Upper lobe of left lung (tissue), 6 donors: Measurements from ENCODE around the gene DTNB. TPM values are rescaled to one million over a fixed set of nuclear protein-coding genes. Genes with fewer than 3 reads are reported as not detected.
"Not testable (repeated sequence)": the region's sequence is repeated elsewhere in the genome, so short reads cannot be mapped to it uniquely, and the experiment has no call there.

Experiments
- ATAC-seq, 2 donors: fragments of 200-7000 bp; cut with Tn5 transposase; one replicate each; pipeline ENCODE4 v1.9.1; 2022; ENCODE audit warnings: mild to moderate bottlenecking in 2 of 2, moderate library complexity in 2 of 2; ENCODE audit not compliant: low FRiP score in 2 of 2
- DNase-seq, 2 donors: peaks; one replicate each; pipeline ENCODE4 v3.0.0-alpha.2; 2019 to 2020
- H3K27ac ChIP-seq, 4 donors: fragments of 200-600 bp; sonication (generic); one replicate each; pipeline ENCODE4 v1.5.1; 2016 to 2019
- H3K27me3 ChIP-seq, 4 donors: fragments of 200-600 bp; sonication (generic); one replicate each; pipeline ENCODE4 v1.5.1; 2017 to 2019
- H3K36me3 ChIP-seq, 4 donors: fragments of 200-600 bp; sonication (generic); one replicate each; pipeline ENCODE4 v1.5.1; 2016 to 2019
- H3K4me1 ChIP-seq, 4 donors: fragments of 200-600 bp; sonication (generic); one replicate each; pipeline ENCODE4 v1.5.1; 2018 to 2019
- H3K4me3 ChIP-seq, 4 donors: fragments of 200-600 bp; sonication (generic); one replicate each; pipeline ENCODE4 v1.5.1; 2017 to 2019; ENCODE audit warnings: mild to moderate bottlenecking in 2 of 4, moderate library complexity in 1 of 4
- H3K9me3 ChIP-seq, 4 donors: fragments of 200-600 bp; sonication (generic); one replicate each; pipeline ENCODE4 v1.5.1; 2018 to 2019
- CTCF ChIP-seq, 6 experiments: fragments of 450-650 bp in 4 of 6; fragments of 200-600 bp in 2 of 6; sonication (generic) in 2 of 6; IDR thresholded peaks; one replicate each; pipeline ENCODE4 v1.5.1; 2016 to 2019; ENCODE audit warnings: antibody characterized with exemption in 6 of 6
- EP300 ChIP-seq, 4 donors: sonication (generic); formaldehyde crosslinking; IDR thresholded peaks; one replicate each; pipeline ENCODE4 v1.5.1; 2017; ENCODE audit warnings: antibody characterized with exemption in 4 of 4, control low read depth in 2 of 4
- POLR2A ChIP-seq, 4 donors: fragments of 450-650 bp; IDR thresholded peaks; one replicate each; pipeline ENCODE4 v1.5.1; 2016 to 2017; ENCODE audit warnings: antibody characterized with exemption in 4 of 4, mild to moderate bottlenecking in 2 of 4
- POLR2AphosphoS5 ChIP-seq, 2 donors: sonication (generic); formaldehyde crosslinking; IDR thresholded peaks; one replicate each; pipeline ENCODE4 v1.5.1; 2017; ENCODE audit warnings: antibody characterized with exemption in 2 of 2
- WGBS, 2 donors: methylation state at CpG; one replicate each; pipeline ENCODE4 v1.1.5; 2017 to 2018; 5-methylcytosine and 5-hydroxymethylcytosine counted together
- total RNA-seq, 6 donors: library from RNA; depleted of rRNA in 4 of 6; stranded (reverse); fragments of >200 nt in 4 of 6; gene quantifications; one replicate each; pipeline versions ENCODE4 v1.1.0 to v1.2.1, GENCODE V29; 2016 to 2021
- donor health status: DM: no; HTN: no; CAD: no; lungs with moderate emphysema.
- donor health status: DM: no; HTN: yes; CAD: no; lungs with severe emphysema.

The DTNB gene
- total RNA-seq, 6 donors from 2014 or later = 19.3 to 59.7 (median 25.6) TPM

GRCh38 chr2:25707927-25708590 lies 34.7 kb upstream of the DTNB start:
- H3K27me3 ChIP-seq = no peaks in the 10 kb centered on the region
- no peak for TF ChIP-seq EP300 (IDR thresholded peaks at IDR 0.05)
- no peak for TF ChIP-seq POLR2AphosphoS5 (IDR thresholded peaks at IDR 0.05)
- TF ChIP-seq CTCF (IDR thresholded peaks at IDR 0.05) = no peak
- TF ChIP-seq POLR2A (IDR thresholded peaks at IDR 0.05) = no peak
- DNase-seq (no peak), ATAC-seq (no peak)
- WGBS, 2 donors = 78% methylated on average over 5 of the region's 5 CpGs
- no peaks in the 10 kb centered on the region for H3K36me3 ChIP-seq
- H3K9me3 ChIP-seq = no peaks in the 10 kb centered on the region
- H3K4me3 ChIP-seq = no peak overlapping the region
- H3K27ac ChIP-seq = no peak overlapping the region
- peaks cover 0 to 8% (median 0%) of the 10 kb centered on the region in 4 donors for H3K4me1 ChIP-seq

GRCh38 chr2:25705575-25705974 lies 32.2 kb upstream of the DTNB start:
- not testable (repeated sequence) for H3K9me3 ChIP-seq, ATAC-seq, H3K27me3 ChIP-seq, H3K4me1 ChIP-seq, H3K27ac ChIP-seq, H3K36me3 ChIP-seq, H3K4me3 ChIP-seq
- WGBS, 2 donors = 93 to 100% methylated on average over 2 to 26 of the region's 33 CpGs
- DNase-seq = peak in 1 of 2 donors; percentile 66

GRCh38 chr2:25701801-25702200 lies 28.4 kb upstream of the DTNB start:
- no peak overlapping the region for H3K4me3 ChIP-seq
- WGBS, 2 donors = 89 to 90% methylated on average over 8 to 9 of the region's 9 CpGs
- no peaks in the 10 kb centered on the region for H3K27me3 ChIP-seq
- H3K36me3 ChIP-seq = no peaks in the 10 kb centered on the region
- H3K9me3 ChIP-seq = no peaks in the 10 kb centered on the region
- no peaks in the 10 kb centered on the region for H3K4me1 ChIP-seq
- no peak overlapping the region for H3K27ac ChIP-seq
- no peak for TF ChIP-seq POLR2AphosphoS5 (IDR thresholded peaks at IDR 0.05)
- DNase-seq (no peak), ATAC-seq (no peak)

- TF ChIP-seq POLR2A (IDR thresholded peaks at IDR 0.05) (no peak), POLR2AphosphoS5 (IDR thresholded peaks at IDR 0.05) (no peak), EP300 (IDR thresholded peaks at IDR 0.05) (no peak), CTCF (IDR thresholded peaks at IDR 0.05) (peak; percentile 47 to 69 (median 60))
- Histone ChIP-seq H3K36me3 (no peaks in the 10 kb centered on the region), H3K4me3 (no peak overlapping the region), H3K4me1 (no peaks in the 10 kb centered on the region), H3K9me3 (no peaks in the 10 kb centered on the region), H3K27me3 (no peaks in the 10 kb centered on the region), H3K27ac (no peak overlapping the region)
- ATAC-seq (peak in 1 of 2 donors; percentile 47), DNase-seq (no peak)
- WGBS, 2 donors = 17 to 46% methylated on average over 6 of the region's 6 CpGs
Measured at GRCh38 chr2:25700221-25700660, 26.9 kb upstream of the DTNB start.

GRCh38 chr2:25699216-25699615 lies 25.8 kb upstream of the DTNB start:
- H3K9me3 ChIP-seq = no peaks in the 10 kb centered on the region
- 66 to 73% methylated on average over 7 of the region's 7 CpGs for WGBS, 2 donors
- no peak for ATAC-seq
- H3K27ac ChIP-seq = no peak overlapping the region
- no peaks in the 10 kb centered on the region for H3K36me3 ChIP-seq
- no peaks in the 10 kb centered on the region for H3K4me1 ChIP-seq
- no peak overlapping the region for H3K4me3 ChIP-seq
- DNase-seq = no peak
- H3K27me3 ChIP-seq = no peaks in the 10 kb centered on the region
- no peak for TF ChIP-seq EP300 (IDR thresholded peaks at IDR 0.05)
- TF ChIP-seq POLR2A (IDR thresholded peaks at IDR 0.05) = no peak
- TF ChIP-seq CTCF (IDR thresholded peaks at IDR 0.05) = no peak
- no peak for TF ChIP-seq POLR2AphosphoS5 (IDR thresholded peaks at IDR 0.05)

GRCh38 chr2:25698752-25699151 lies 25.4 kb upstream of the DTNB start:
- H3K27me3 ChIP-seq = no peaks in the 10 kb centered on the region
- no peak overlapping the region for H3K27ac ChIP-seq
- no peak for TF ChIP-seq EP300 (IDR thresholded peaks at IDR 0.05)
- TF ChIP-seq POLR2A (IDR thresholded peaks at IDR 0.05) = no peak
- no peak for TF ChIP-seq POLR2AphosphoS5 (IDR thresholded peaks at IDR 0.05)
- TF ChIP-seq CTCF (IDR thresholded peaks at IDR 0.05) = no peak
- ATAC-seq (no peak), DNase-seq (no peak)
- H3K4me1 ChIP-seq = no peaks in the 10 kb centered on the region
- H3K9me3 ChIP-seq = no peaks in the 10 kb centered on the region
- H3K36me3 ChIP-seq = no peaks in the 10 kb centered on the region
- no peak overlapping the region for H3K4me3 ChIP-seq
